ENCODE results near the gene MYO6.

The MYO6 gene

DNA sequence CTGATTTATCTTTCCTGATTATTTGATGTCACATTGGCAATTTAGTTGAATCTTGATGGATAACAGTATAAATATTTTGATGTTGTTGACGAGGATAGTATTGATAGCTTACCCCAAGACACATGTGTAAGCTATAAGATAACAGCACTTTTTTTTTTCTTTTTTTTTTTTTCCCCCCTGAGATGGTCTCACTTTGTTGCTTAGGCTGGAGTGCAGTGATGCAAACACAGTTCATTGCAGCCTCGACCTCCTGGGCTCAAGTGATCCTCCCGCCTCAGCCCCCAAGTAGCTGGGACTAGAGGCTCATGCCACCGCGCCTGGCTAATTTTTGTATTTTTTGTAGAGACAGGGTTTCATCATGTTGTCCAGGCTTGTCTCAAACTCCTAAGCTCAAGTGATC lies 21.8 kb downstream of the MYO6 start:
- no peak for DNase-seq

DNA sequence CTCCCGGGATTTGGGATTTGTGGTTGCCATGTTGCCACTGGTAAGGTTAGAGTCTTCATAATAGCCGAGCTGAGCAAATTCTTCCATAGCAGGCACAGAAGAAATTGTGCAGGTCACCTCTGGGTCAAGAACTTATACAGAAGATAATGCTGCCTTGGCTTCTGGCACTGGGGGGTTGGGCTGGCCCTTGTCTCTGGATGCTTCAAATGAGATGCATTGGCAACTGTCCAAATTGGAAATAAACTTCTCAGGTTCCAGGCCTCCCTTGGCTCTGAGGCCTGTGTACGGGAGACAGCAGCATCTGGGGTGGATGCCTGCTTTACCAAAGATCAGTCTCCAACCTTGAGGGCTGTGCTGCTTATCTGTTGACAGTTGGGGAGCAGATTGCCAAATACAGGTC lies 26.2 kb downstream of the MYO6 start:
- no peak for DNase-seq

DNA sequence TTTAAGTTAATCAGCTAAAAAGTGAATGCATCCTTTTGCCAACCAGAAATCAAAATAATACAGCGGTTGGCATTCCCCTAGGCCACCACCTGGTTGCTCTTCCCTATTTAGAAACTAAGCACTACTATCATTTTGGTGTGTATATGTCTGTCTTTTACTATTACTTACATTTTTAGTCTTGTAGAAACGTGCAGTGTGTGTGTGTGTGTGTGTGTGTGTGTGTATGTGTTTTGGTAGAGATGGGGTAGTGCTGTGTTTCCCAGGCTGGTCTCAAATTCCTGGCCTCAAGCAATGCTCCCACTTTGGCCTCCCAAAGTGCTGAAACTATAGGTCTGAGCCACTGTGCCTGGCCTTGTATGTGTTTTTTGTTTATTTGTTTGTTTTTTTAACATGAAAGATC lies 27.4 kb downstream of the MYO6 start:
- DNase-seq = no peak

DNA sequence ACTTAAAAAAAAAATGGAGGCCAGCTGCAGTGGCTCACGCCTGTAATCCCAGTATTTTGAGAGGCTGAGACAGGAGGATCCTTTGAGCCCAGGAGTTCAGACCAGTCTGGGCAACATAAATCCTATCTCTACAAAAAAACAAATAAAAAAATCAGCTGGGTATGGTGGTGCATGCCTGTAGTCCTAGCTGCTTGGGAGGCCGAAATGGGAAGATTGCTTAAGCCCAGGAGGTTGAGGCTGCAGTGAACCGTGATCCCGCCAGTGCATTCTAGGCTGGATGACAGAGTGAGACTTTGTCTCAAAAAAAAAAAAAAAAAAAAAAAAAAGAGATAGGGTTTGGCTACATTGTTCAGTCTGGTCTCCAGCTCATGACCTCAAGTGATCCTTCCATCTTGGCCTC lies 29.7 kb downstream of the MYO6 start:
- DNase-seq = no peak

DNA sequence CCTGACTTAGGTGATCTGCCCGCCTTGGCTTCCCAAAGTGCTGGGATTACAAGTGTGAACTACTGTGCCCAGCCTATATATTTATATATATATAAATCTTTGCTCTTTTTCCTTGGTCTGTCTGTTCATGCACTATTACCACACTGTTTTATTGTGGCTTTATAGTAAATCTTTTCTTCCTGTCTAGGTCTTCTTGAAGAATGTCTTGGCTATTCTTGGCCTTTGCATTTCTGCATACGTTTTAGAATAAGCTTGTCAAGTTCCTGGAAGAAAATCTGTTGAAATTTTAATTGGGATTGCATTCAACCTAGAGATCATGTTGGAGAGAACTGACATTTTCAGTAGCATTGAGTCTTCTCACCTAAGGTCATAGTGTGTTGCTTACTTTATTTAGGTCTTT lies 37.1 kb downstream of the MYO6 start:
- DNase-seq = no peak

DNA sequence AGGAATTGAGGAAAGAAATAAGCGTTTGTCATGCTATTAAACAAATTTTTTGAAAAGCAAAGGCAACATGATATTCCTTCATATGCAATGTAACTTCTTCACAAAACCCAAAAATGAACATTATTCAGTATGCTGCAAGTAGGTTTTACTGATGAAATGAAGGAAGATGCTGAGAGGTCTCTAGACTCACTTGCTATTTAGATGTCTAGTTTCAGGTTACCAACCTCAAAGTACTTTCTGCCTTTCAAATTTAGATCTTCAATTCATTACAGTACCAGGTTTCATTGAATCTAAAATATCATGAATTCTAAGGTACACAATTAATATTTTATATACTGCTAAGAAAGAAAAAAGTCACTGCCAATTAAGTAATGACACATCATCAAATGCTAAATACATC lies 39.9 kb downstream of the MYO6 start:
- DNase-seq = no peak

DNA sequence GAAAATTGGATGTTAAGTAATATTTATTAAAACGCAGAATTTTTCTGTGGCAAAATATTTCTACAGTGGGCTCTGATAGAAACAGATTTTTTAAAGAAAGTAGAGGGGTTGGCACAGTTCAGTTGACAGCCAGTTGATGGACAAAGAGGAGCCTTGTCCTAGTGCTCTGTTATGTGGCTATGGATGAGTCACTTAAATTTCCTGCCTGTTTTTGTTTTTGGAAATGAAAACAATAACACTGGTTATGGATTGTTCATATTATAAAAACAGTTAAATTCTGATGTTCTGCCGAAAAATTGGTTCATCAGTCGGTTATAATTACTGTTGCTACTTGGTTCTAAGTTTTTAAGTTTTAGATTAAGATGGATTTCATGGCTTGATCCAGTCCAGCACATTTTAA lies 42.8 kb downstream of the MYO6 start:
- DNase-seq = no peak

DNA sequence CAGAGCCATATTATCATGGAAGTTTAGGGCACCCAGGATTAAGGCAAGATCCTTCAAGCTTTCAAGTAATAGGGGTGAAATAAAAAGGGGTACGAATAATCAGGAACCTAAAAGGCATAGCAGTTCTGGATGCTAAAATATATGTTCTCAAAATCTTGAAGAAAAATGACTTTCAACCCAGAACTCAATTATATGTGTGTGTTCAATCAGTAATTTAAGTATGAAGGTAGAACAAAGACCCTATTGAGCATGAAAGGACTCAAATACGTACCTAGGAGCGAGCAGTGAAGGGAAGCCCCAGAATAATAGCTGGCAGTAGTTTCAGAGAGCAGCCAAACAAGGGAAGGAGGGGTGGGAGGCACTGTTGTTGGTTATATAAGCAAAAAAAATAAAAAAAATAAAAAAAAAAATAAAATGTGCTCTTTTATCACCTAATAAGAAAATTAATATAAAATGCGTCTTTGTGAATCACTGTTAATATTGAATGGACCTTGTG lies 45.4 kb downstream of the MYO6 start:
- no peak for DNase-seq

DNA sequence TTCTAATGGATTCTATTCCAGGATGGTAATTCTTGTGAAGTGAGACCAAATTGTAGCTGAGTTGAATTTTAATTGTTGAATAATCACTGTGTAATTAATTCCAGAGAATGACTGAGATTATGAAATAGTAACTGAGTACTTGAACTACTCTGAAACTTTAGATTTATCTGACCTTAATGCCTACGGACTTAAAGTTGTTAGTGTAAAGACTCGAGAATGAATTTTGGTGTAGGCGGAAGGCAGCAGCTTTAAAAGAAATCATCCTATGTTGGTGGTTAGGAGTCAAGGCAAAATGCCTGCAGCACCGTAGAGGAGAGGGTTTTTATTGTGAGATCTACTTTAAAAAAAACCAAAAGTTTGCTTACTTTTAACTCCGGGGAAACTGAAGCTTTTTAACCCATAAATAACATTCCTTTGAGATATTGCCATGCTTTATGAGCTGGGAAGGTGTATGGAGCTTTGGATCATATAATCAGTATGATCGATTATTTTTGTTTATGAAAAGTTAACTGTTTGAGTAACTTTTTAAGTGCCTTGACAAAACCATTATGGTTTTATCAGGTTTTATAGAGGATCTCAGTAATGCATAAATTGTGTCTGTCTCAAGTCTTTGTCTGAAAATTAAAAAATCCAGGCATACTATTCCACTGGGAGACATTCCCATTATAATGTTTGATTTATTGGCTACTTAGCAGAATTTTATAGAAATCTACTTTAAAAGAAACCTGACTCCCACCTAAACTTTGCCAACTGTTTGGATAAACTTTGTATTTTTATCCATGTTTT lies 46.1 kb downstream of the MYO6 start:
- no peak for DNase-seq

DNA sequence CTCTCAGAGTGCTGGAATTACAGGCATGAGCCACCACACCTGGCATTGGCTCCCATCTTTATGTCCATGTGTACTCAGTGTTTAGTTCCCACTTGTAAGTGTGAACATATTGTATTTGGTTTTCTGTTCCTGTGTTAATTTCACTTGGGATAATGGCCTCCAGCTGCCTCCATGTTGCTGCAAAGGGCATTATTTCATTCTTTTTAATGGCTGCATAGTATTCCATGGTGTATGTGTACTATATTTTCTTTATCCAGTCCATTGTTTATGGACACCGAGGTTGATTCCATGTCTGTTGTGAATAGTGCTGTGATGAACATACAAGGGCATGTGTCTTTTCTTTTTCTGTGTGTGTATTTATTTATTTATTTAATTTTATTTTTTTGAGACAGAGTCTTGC lies 47.7 kb downstream of the MYO6 start:
- DNase-seq = no peak

DNA sequence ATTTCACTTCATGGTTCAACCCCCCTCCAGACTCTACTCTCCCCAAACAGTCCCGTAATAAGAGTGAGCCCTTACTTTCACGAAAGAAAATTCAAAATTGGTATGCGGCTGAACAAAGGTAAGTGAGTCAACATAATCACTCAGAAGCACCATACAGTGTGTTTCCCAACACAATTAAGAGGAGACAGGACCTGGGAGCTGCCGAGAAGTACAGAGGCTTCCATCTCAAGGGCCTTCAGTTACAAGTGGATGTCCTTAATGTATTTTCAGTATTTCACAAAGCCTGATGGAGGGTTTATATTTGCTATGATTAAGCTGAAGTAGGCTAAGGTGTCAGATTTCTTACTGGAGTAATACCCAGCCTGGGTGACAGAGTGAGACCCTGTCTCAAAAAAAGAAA lies 51.1 kb downstream of the MYO6 start:
- no peak for DNase-seq

DNA sequence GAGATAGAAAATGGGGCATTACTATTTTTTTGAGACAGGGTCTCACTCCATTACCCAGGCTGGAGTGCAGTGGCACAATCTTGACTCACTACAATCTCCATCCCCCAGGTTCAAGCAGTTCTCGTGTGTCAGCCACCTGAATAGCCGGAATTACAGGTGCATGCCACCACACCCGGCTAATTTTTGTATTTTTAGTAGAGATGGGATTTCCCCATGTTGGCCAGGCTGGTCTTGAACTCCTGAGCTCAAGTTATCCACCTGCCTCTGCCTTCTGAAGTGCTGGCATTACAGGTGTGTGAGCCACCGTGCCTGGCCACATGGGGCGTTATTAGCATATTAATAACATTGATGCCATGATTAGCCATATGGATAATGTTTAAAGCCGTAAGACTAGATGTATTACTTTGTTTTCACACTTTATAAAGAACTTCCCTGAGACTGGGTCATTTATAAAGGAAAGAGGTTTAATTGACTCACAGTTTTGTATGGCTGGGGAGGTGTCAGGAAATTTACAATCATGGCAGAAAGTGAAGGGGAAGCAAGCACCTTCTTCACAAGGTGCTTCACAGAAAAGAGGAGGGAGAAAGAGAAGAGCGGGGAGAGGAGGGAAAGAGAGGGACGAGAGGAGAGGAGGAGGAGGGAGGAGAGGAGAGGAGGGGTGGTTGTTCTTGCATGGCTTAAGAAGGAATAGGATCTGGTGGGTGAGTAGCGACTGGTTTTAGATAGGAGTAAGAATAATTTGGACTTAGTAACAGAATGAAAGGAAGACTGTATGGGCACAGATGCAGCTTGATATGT lies 51.9 kb downstream of the MYO6 start:
- DNase-seq = no peak

DNA sequence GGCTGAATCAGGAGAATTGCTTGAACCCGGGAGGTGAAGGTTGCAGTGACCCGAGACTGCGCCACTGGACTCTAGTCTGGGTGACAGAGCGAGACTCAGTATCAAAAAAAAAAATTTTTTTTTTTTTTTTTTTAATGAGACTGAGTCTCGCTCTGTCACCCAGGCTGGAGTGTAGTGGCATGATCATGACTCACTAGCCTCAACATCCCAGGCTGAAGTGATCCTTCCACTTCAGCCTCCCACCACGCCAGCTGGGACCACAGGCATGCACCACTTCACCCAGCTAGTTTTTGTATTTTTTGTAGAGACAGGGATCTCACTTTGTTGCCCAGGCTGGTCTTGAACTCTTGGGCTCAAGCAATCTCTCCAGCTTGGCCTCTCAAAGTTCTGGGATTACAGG lies 53.3 kb downstream of the MYO6 start:
- no peak for DNase-seq

DNA sequence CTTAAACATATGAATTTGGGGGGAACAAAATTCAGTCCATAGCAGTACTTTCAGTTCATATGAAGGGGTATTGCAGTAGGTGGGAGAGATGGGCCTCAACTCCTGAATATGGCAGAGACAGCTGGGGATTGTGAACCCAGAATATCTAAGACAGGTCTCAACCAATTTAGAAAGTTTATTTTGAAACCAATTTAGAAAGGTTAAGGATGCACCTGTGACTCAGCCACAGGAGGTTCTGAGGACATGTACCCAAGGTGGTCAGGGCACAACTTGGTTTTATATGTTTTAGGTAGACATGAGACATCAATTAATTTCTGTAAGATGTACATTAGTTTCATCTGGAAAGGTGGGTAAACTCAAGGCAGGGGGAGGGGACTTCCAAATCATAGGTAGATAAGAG lies 59.5 kb downstream of the MYO6 start:
- no peak for DNase-seq

DNA sequence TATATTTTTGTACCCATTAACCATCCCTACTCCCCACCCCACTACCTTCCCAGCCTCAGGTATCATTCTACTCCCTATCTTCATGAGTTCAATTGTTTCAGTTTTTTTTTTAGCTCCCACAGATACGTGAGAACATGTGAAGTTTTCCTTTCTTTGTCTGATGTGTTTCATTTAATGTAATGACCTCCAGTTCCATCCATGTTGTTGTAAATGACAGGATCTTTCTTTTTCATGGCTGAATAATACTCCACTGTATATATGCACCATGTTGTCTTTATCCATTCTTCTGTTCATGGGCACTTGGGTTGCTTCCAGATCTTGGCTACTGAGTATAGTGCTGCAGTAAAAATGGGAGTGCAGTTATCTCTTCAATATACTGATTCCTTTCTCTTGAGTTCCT lies 63.5 kb downstream of the MYO6 start:
- DNase-seq = no peak

DNA sequence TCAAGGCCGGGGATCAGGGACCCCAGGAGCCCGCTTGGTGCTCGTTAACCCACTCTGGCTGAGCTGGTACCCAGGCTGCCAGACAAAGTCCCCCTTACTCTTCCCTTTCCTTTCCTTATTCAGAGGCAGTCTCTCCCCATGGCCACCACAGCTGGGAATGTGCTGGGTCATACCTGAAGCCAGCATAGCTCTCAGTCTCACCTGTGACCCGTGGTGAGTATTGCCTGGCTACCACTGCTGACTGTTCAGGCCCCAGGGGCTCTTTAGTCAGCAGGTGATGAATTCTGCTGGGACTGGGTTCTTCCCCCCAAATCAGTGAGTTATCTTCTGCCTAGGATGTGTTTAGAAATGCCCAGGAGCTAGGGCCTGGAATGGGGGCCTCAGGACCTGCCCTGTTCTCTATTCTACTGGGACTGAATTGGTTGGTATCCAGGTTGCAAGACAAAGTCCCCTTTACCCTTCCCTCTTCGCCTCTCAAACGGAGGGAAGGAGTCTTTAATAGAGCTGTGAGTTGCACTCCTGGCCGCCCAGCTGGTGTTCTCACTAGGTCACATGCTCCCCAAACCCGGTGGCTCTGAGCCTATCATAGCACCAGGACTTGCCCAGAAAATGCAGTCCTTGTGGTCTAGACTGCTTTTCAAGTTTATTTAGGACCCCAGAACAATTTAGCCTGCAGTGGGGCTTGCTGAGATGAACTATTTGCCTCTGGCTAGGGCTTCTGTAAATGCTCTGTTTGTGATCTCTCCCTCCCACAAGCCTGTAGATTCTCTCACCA lies 64.6 kb downstream of the MYO6 start:
- no peak for DNase-seq

DNA sequence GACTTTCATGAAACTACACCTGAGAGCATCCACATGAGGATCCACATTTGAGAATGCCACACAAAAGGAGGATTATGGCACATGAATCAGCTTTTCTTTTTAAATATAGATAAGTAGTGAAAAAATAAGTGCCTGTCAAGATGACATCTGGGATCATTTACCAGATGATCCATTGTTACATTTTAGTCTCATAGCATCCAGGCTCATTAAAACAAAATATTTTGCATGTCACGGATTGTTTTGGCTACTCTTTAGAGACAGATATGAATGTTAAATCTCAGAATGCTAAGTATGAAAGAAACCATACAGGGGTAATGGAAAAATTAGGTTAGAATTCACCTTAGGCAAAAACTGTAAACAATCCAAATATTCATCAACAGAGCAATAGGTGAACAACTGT lies 66.7 kb downstream of the MYO6 start:
- DNase-seq = no peak

DNA sequence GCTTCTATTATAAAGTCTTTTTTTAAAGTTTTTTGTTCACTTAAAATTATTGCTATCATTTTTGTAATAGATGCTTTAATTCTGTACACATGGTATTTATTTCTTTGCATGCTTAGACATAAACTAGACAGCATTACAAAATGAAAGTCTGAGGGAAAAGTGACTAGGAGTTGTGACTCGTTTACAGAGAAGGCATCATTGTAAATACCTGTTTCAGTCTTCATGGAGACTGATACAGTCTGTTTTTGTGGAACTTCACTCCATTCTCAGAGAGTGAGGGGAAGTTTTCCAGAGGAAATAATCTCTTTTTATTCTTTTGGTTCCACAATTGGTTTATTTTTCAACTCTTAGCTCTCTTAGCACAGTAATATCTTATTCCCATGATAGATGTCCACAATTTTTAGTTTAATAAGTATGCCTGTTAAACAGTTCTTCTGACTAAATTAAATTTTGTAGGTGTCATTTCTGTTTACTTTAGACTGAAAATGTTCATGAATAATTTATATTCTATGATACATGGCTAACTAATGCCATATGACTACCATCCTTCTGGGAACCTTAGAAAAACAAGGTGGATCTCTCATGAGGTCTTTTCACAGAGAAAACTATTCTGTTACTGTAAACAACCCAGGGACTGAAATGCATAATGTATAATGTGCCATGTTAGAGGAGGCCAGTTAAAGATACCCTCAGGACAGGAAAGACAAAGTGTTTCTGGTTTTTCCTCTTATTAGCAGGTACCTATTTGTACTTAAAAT lies 69.2 kb downstream of the MYO6 start:
- DNase-seq = no peak

DNA sequence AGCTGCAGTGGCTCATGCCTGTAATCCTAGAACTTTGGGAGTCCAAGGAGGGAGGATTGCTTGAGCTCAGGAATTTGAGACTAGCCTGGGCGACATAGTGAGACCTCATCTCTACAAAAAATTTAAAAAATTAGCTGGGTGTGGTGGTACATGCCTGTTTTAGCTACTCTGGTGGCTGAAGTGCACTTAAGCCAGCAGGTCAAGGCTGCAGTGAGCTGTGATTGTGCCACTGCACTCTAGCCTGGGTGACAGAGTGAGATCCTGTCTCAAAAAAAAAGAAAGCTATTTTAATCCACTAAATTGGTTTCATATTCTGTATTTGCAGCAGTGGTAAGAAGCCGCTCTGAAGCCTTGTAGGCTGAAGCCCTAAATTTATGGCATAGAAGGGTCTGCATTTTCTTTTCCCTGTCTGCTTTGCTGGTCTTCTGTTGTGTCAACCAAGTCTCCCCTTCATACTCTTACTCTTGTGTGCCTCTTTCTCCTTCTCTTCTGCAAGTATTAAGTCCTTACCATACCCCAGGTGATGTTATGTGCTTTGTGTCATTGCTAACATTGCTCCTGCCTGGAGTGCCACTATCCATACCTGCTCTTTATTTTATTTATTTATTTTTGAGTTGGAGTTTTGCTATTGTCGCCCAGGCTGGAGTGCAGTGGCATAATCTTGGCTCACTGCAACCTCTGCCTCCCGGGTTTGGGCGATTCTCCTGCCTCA lies 70.9 kb downstream of the MYO6 start:
- no peak for DNase-seq

DNA sequence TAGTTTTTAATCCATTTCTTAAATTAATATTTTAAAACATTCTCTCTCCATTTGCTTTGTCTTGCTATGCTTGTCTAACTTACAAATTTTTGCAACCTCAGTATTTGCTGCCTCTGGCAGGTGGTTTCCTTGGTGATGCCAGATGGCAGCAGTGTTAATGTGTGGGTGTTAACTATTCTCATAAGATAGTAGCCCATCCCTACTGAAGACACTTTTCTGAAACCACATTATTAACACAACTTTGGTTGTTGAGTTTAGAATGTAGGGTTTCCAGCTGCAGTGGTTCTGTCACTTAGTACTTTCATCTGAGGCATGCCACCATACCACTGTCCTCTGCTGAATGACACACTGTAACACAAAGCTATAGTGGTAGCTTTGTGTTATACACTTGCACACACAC lies 75.1 kb downstream of the MYO6 start:
- DNase-seq = no peak

DNA sequence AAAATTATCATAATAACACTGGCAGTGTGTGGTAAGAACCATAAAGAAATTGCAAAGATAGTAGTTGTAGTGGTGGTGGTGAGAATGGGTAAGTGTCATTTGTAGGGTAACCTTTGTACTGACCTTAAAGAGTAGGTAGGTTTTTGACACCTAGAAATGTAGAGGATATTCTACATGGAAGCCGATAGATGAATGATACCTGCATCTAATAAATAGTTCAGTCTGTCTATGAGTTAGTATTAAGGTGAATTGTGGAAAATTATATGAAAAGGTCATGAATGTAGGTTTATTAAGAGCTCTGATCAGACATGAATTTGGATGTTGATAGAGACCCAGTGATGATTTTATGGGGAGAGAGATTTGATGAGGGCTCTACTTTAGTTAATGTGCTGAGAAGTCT lies 78.1 kb downstream of the MYO6 start:
- DNase-seq = no peak

Measured in hematopoietic multipotent progenitor cell treated with erythropoietin and hydrocortisone succinate and interleukin-3 and kit ligand, for 6 days (in vitro differentiated cells).